ENCODE data around the gene GFOD1.

The GFOD1 gene

DNA sequence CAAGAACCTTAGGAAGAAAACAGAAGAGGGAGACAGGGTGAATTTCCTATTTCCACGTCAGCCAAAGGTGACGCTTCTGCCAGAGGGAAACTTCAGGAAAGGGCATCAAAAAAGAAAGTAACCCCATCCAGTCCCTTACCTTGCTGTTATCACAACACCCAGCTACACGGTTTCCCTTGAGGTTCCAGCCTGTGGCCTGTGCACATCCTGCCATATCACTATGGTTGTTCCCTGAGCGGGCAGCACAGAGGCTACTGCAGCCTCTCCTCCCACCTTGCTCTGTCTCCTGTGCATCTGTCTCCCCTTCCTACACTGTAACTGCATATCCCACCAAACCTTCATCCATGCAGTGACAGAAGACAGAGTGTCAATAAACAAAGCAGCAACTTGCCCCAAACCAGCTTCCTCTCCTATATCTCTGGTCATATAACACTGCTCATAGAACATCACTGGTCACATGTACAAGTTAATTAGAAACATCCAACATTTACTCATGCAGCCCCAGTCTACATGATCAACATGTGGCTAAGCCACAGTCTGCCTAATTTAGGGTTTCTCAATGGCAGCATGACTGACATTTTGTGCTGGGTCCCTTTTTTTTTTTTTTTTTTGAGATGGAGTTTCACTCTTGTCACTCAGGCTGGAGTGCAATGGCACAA is 54.7 kb downstream of the GFOD1 start:
- Histone ChIP-seq H3K36me3 (ENCODE audit: insufficient read depth) (no peaks in the 10 kb centered on the region), H3K27ac (no peak overlapping the region), H3K9ac (no peak overlapping the region), H3K27me3 (ENCODE audit: insufficient read depth, low read depth) (no peaks in the 10 kb centered on the region), H3K4me1 (ENCODE audit: low read depth, poor library complexity, severe bottlenecking) (no peaks in the 10 kb centered on the region), H3K4me2 (no peak overlapping the region), H4K20me1 (ENCODE audit: insufficient read depth) (no peaks in the 10 kb centered on the region), H2AFZ (ENCODE audit: low read depth) (no peak overlapping the region), H3K79me2 (ENCODE audit: insufficient read depth, low read depth) (no peaks in the 10 kb centered on the region), H3K4me3 (IDR thresholded peaks at IDR 0.05; ENCODE audit: insufficient read depth, low read depth, low read length) (no peak overlapping the region)
- TF ChIP-seq, protein P1, sequence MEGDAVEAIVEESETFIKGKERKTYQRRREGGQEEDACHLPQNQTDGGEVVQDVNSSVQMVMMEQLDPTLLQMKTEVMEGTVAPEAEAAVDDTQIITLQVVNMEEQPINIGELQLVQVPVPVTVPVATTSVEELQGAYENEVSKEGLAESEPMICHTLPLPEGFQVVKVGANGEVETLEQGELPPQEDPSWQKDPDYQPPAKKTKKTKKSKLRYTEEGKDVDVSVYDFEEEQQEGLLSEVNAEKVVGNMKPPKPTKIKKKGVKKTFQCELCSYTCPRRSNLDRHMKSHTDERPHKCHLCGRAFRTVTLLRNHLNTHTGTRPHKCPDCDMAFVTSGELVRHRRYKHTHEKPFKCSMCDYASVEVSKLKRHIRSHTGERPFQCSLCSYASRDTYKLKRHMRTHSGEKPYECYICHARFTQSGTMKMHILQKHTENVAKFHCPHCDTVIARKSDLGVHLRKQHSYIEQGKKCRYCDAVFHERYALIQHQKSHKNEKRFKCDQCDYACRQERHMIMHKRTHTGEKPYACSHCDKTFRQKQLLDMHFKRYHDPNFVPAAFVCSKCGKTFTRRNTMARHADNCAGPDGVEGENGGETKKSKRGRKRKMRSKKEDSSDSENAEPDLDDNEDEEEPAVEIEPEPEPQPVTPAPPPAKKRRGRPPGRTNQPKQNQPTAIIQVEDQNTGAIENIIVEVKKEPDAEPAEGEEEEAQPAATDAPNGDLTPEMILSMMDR (conservative IDR thresholded peaks at IDR 0.05; ENCODE audit: low read depth, low read length) = no peak

DNA sequence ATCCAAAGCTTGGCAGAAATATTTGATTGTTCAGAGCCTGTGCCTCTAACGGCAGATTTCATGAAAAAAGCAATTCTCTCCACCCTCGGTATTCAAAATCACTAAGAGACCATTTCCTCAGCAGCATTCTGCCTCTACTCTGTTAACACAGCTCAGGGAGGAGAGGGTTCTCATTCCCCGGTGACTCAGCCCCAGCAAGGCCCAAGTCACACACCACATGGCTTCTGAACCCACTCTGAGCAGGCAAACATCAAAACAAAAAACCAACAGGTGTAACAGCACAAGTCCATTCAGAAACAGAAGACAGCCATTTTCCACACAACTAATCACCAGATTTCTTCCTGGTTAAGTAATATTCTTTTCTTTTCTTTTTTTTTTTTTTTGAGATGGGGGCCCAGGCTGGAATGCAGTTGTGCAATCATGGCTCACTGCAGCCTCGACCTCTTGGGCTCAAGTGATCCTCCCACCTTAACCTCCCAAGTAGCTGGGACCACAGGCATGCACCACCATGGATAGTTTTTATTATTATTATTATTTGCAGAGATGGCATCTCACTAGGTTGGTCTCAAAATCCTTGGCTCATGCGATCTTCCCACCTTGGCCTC is 55.4 kb downstream of the GFOD1 start:
- H2AFZ ChIP-seq (ENCODE audit: low read depth) = no peak overlapping the region
- no peaks in the 10 kb centered on the region for H3K79me2 ChIP-seq (ENCODE audit: insufficient read depth, low read depth)
- H3K4me2 ChIP-seq = no peak overlapping the region
- no peaks in the 10 kb centered on the region for H4K20me1 ChIP-seq (ENCODE audit: insufficient read depth)
- H3K4me1 ChIP-seq (ENCODE audit: low read depth, poor library complexity, severe bottlenecking) = no peaks in the 10 kb centered on the region
- no peaks in the 10 kb centered on the region for H3K36me3 ChIP-seq (ENCODE audit: insufficient read depth)
- TF ChIP-seq, protein P1 (conservative IDR thresholded peaks at IDR 0.05; ENCODE audit: low read depth, low read length) = no peak
- H3K9ac ChIP-seq = no peak overlapping the region
- H3K4me3 ChIP-seq (IDR thresholded peaks at IDR 0.05; ENCODE audit: insufficient read depth, low read depth, low read length) = no peak overlapping the region
- H3K27me3 ChIP-seq (ENCODE audit: insufficient read depth, low read depth) = no peaks in the 10 kb centered on the region
- H3K27ac ChIP-seq = no peak overlapping the region

DNA sequence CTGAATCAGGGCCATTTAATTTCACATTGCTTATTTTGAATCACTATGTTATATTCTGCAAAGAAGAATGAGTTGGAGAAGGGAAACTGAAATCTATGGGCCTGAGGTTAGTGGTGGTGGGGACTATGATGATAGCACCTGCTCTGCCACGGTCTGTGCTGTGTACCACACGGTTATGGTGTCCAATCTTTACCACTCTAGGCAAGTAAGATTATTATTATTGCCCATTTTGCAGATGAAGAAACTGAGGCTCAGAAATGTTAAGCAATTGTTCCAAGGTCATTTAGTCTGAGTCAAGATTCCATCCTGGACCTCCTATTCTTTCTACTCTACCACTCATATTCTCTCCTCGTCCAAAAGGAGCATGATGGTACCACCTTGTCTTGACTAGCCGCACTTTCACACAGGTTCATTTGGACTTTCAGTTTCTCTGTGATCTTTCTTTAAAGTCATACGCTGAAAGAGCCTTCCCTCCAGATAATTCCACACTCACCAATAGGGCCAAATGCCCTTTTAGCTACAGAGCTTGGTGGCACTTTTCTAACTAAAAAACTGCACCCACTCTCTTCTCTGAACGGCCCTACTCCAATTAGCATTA is 56.2 kb downstream of the GFOD1 start:
- Histone ChIP-seq H3K36me3 (ENCODE audit: insufficient read depth) (no peaks in the 10 kb centered on the region), H3K27ac (no peak overlapping the region), H4K20me1 (ENCODE audit: insufficient read depth) (no peaks in the 10 kb centered on the region), H3K27me3 (ENCODE audit: insufficient read depth, low read depth) (no peaks in the 10 kb centered on the region), H2AFZ (ENCODE audit: low read depth) (no peak overlapping the region), H3K79me2 (ENCODE audit: insufficient read depth, low read depth) (no peaks in the 10 kb centered on the region), H3K4me3 (IDR thresholded peaks at IDR 0.05; ENCODE audit: insufficient read depth, low read depth, low read length) (no peak overlapping the region), H3K4me1 (ENCODE audit: low read depth, poor library complexity, severe bottlenecking) (no peaks in the 10 kb centered on the region), H3K9ac (no peak overlapping the region), H3K4me2 (no peak overlapping the region)
- TF ChIP-seq, protein P1 (conservative IDR thresholded peaks at IDR 0.05; ENCODE audit: low read depth, low read length) = no peak

DNA sequence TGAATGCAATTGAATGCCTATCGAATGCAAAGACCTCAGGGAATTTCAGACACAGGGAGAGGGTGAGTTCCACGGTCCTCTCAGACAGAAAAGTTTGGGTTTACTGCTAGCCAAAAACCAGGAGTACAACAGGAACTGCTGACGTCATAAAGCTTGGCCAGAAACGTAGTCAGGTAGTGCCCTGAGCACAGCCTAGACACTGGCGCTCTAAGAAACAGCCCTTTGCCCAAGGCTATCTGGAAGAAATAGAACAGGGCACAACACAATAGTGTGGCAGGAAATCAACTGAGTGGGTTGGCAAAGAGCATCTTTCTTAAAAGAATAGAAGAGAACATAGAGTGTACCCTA is 58.0 kb downstream of the GFOD1 start:
- Histone ChIP-seq H3K27ac (no peak overlapping the region), H3K4me3 (IDR thresholded peaks at IDR 0.05; ENCODE audit: insufficient read depth, low read depth, low read length) (no peak overlapping the region), H2AFZ (ENCODE audit: low read depth) (no peak overlapping the region), H4K20me1 (ENCODE audit: insufficient read depth) (no peaks in the 10 kb centered on the region), H3K36me3 (ENCODE audit: insufficient read depth) (no peaks in the 10 kb centered on the region), H3K79me2 (ENCODE audit: insufficient read depth, low read depth) (no peaks in the 10 kb centered on the region), H3K4me1 (ENCODE audit: low read depth, poor library complexity, severe bottlenecking) (no peaks in the 10 kb centered on the region), H3K9ac (no peak overlapping the region), H3K4me2 (no peak overlapping the region), H3K27me3 (ENCODE audit: insufficient read depth, low read depth) (no peaks in the 10 kb centered on the region)
- TF ChIP-seq, protein P1 (conservative IDR thresholded peaks at IDR 0.05; ENCODE audit: low read depth, low read length) = no peak
